Esophagus muscularis mucosa (tissue), 4 donors: Measurements from ENCODE around the gene KCNJ12.

Source experiments
- CTCF ChIP-seq, 3 experiments: fragments of 200-600 bp in 2 of 3; fragments of 450-650 bp in 1 of 3; sonication (generic) in 2 of 3; IDR thresholded peaks; one replicate each; pipeline ENCODE4 v1.5.1; 2017 to 2019; ENCODE audit warnings: antibody characterized with exemption in 3 of 3, mild to moderate bottlenecking in 2 of 3, moderate library complexity in 1 of 3
- EP300 ChIP-seq: sonication (generic); formaldehyde crosslinking; IDR thresholded peaks from one replicate; pipeline ENCODE4 v1.6.1; 2017; ENCODE audit warnings: antibody characterized with exemption
- POLR2A ChIP-seq: fragments of 450-650 bp; IDR thresholded peaks from one replicate; pipeline ENCODE4 v1.6.1; 2017; ENCODE audit warnings: antibody characterized with exemption, moderate library complexity, mild to moderate bottlenecking, low read depth
- POLR2AphosphoS5 ChIP-seq, 2 donors: sonication (generic); formaldehyde crosslinking; IDR thresholded peaks; one replicate each; pipeline ENCODE4 v1.6.1; 2017; ENCODE audit warnings: antibody characterized with exemption in 2 of 2

GRCh38 chr17:21357281-21357680, 18.9 kb upstream of the KCNJ12 start:
- TF ChIP-seq POLR2A = no peak
- TF ChIP-seq CTCF (IDR thresholded peaks at IDR 0.05) = no peak
- TF ChIP-seq POLR2AphosphoS5 (IDR thresholded peaks at IDR 0.05) = no peak
- no peak for TF ChIP-seq EP300
